Epithelial cell of alveolus of lung (primary cell): ENCODE results near the gene BTG2. TPM values are rescaled to one million over a fixed set of nuclear protein-coding genes. Genes with fewer than 3 reads are reported as not detected.

ENCODE experiments used
- total RNA-seq: library from RNA; depleted of rRNA; stranded (reverse); fragments of >200 nt; gene quantifications from 2 replicates; pipeline ENCODE4 v1.2.1, GENCODE V29; 2015

The BTG2 gene, protein sequence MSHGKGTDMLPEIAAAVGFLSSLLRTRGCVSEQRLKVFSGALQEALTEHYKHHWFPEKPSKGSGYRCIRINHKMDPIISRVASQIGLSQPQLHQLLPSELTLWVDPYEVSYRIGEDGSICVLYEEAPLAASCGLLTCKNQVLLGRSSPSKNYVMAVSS
- 10.2 and 11.0 TPM in 2 replicates for total RNA-seq

DNA sequence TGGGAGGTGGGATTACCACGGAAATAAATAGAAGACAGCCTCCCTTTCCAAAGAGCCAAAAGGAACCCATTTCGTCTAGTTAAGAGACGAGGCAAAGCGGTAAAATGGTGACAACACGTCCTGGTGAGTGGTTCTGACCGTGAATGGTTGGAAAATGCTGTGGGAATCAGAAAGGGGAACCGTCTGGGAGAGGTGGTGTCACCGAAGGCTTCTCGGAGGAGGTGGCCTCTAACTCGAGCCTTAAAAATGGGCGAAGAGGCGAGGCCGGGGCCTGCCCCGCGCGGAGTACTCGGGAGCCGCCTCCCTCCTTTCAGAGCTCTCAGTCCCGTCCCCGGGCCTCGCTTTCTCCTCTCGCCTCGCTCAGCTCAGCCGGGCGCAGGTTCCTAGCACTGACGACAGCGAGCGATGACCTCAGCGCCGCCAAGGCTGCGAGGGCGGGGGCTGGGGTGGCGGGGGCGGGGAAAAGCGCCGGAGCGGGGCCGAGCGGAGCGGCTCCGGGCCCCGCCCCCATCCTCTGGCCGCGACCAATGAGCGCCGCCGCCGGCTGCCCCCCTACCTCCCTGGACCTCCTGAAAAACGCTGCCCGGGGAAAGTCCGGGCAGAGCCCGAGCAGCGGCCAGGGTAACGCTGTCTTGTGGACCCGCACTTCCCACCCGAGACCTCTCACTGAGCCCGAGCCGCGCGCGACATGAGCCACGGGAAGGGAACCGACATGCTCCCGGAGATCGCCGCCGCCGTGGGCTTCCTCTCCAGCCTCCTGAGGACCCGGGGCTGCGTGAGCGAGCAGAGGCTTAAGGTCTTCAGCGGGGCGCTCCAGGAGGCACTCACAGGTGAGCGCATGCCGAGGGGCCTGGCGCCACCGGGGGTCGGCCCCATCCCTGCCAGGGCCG is at the start of gene BTG2:
TSS of gene BTG2 (plus strand) at position 601 of the 890 bp plus-strand sequence. CDS start at position 689, 88 bp downstream.

DNA sequence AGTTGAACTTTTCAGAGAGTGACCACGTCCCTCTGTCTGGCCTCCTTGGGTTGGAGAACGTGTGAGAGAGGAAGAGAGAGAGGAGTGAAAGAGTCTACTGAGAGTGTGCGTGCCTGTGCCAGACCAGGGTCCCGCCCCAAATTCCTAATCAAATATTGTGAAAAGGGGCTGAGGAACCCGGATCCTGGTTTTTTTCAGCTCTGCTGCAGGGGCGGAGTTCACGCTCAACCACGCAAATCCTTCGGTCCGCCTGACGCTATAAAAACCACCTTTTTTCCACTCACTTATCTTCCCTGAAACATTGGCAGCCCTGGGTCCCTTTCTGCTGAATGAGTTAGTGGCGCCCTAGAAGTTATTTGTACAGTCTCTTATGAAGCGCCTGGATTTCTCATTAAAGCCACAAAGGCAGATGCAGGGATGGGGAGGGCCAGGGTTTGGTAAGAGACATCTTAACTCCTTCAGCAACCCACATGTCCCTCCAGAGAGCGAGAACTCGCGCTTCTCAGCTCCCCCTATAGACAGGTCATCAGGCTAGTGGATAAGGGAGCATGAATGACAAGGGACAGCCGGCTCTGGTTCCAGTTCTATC is 45.8 kb downstream of the BTG2 start, which contains the start of gene FMOD:
TSS of gene FMOD (minus strand) at position 86 of the 589 bp plus-strand sequence. CDS start 2,852 bp downstream, outside the sequence.

Other genes with a start within 250 kb of the BTG2 start
- 22.8 TPM in 1 of 2 replicates, not detected in the other for gene MYOG, start 219.5 kb upstream of the BTG2 start, total RNA-seq
- gene ADORA1, start 177.8 kb upstream of the BTG2 start, total RNA-seq: 0.48 and 0.52 TPM in 2 replicates
- gene MYBPH, start 129.7 kb upstream of the BTG2 start, total RNA-seq: 8.5 TPM in 1 of 2 replicates, not detected in the other
- 1.8 TPM in 1 of 2 replicates, not detected in the other for gene CHI3L1, start 118.8 kb upstream of the BTG2 start, total RNA-seq
- gene CHIT1, start 75.8 kb upstream of the BTG2 start, total RNA-seq: not detected in 2 replicates
- 4.7 and 18.1 TPM in 2 replicates for gene FMOD, start 45.6 kb downstream of the BTG2 start, total RNA-seq
- under 0.01 TPM in 2 replicates for gene PRELP, start 170.3 kb downstream of the BTG2 start, total RNA-seq
- gene OPTC, start 188.6 kb downstream of the BTG2 start, total RNA-seq: not detected in 2 replicates